ENCODE data around the gene FGD5.
A peak's percentile ranks its signal among the peaks of the same experiment; 100 is the strongest.
"Not testable (repeated sequence)": the region's sequence is repeated elsewhere in the genome, so short reads cannot be mapped to it uniquely, and the experiment has no call there.

FGD5 gene

DNA sequence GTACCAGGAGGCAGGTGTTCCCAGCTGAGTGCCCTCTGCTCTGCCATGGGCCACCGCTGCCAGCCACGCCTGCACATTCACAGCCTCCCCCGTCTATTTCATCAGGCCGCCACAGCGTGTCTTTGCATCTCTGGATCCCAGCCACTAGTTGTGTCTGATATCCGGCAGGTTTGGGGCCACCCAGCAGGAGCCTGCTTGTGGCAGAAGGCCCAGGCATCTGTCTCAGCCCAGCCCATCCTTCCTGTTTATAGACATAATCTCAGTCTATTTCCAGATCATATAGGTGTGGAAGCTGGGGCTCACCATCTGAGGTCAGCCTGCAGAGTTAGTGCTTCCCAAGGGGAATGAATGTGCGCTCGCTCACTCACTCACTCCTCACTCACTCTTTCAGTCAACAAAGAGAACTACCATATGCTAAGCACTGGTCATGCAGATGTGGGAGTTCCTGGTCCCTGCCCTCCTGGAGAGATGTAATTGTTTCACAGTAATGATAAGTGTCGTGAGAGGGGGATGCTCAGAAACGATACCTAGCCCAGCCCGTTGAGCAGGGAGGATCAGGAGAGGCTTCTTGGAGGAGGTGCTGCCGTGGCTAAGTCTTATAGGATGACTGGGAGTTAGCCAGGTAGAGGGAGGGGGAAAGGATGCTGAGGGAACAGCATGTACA lies 60.6 kb downstream of the FGD5 start:
- peak in 1 of 2 donors; percentile 26 for DNase-seq

DNA sequence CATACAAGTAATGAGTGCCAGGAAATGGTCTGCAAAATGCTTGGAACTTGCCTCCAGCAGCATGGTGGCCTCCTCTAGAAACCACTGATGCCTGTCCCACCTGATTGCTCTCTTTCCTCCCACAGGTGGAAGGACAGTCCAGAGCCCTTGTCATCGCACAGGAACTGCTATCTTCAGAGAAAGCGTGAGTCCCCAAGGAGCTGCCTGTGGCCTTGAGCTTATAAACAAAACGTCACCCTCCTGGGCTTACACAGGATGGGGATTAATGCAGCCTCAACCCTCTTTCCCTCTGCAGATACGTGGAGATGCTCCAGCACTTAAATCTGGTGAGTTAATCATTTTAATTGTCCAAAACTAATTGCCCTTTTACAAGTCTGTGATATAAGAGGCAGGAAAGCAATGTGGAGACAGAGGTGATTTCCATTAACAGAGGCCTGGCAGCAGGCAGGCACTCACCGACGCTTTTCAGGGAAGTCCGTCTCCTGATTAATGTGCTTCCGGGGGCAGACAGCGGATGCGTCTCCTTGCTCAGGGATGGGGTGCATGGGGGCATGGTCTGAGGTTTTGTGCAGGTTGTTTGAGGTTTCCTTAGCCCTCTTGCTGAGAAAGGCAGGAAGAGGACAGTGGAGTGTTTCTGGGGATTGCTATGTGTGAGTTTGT lies 61.8 kb downstream of the FGD5 start:
- no peak for DNase-seq

DNA sequence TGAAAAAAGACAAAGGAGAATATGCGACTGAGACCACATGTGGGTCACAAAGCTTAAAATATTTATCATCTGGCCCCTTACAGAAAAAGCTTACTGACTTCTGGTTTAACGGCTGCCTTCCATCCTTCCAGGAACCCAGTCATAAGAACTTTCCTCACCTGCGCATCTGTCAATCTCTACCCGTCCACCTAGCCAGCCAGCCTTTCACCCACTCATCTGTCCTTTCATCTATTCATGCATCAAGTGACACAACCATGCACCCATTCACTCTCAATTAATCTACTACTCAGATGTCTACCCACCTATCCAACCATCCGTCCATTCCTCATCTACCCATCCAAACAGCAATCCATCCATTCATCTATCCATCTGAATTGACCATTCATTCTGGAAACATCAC lies 64.5 kb downstream of the FGD5 start:
- no peak for DNase-seq

DNA sequence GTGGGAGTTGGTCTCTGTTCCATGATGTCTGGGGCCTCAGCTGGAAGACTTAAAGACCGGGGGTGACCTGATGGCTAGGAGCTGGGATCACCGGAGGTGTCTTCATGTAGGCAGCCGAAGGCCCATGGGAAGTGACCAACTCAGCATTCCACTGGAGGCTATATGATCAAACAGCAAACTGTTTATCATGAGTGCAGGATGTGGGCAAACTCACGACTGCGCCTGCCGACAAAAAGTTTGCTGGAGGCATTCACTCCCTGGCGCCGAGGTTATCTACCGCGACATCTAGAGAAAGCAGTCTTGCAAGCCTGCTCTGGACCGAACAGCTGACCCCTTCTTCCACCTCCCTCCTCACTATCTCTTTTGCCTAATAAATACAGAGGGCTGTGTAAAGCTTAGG lies 65.9 kb downstream of the FGD5 start:
- DNase-seq: no peak

DNA sequence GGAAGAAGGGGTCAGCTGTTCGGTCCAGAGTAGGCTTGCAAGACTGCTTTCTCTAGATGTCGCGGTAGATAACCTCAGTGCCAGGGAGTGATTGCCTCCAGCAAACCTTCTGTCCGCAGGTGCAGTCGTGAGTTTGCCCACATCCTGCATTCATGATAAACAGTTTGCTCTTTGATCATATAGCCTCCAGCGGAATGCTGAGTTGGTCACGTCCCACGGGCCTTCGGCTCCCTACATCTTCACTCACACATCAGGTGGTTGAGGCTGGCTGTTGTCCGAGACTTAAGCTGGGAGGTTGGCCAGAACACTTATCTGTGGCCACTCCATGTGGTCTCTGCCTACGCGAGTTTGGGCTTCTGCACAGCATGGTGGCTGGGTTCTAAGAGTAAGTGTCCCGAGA lies 66.5 kb downstream of the FGD5 start:
- DNase-seq: no peak

DNA sequence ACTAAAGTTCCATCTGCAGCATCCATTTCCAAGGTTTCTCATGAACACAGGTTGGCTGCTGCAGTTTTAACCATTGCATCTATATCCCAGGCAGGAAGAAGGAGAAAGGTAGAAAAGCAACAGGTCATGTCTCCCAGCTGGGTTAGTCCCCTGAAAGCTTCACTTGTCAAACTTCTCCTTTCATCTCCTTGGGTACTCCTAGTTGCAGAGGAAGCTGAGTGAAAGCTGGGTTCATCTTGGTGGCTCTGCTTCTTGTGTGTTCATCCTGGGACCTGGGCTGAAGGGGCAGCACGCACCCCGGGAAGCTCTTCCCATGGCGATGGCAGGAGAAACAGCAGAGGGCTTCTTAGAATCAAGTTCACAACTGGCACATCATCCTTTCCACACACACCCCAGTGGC lies 67.3 kb downstream of the FGD5 start:
- DNase-seq: no peak

GRCh38 chr3:14889205-14889604 lies 70.4 kb downstream of the FGD5 start:
- DNase-seq: no peak

DNA sequence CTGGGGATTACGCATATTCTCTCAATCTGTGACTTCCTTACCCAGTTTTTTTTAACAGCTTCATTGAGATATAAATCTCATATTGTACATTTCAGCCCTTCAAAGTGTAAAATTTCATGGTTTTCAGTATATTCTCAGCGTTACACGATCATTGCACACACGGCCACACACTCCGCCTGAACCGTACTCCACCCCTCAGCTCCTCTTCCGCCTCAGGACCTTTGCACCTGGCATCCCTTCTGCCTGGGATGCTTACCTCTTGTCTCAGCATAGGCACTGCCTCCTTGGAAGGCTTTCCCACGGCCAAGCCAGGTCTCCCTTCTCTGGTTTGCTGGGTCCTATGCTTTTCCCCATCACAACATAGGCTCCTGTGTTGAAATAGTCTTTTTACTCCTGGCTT lies 71.2 kb downstream of the FGD5 start:
- DNase-seq: no peak

GRCh38 chr3:14890476-14890875 lies 71.7 kb downstream of the FGD5 start:
- DNase-seq: no peak

DNA sequence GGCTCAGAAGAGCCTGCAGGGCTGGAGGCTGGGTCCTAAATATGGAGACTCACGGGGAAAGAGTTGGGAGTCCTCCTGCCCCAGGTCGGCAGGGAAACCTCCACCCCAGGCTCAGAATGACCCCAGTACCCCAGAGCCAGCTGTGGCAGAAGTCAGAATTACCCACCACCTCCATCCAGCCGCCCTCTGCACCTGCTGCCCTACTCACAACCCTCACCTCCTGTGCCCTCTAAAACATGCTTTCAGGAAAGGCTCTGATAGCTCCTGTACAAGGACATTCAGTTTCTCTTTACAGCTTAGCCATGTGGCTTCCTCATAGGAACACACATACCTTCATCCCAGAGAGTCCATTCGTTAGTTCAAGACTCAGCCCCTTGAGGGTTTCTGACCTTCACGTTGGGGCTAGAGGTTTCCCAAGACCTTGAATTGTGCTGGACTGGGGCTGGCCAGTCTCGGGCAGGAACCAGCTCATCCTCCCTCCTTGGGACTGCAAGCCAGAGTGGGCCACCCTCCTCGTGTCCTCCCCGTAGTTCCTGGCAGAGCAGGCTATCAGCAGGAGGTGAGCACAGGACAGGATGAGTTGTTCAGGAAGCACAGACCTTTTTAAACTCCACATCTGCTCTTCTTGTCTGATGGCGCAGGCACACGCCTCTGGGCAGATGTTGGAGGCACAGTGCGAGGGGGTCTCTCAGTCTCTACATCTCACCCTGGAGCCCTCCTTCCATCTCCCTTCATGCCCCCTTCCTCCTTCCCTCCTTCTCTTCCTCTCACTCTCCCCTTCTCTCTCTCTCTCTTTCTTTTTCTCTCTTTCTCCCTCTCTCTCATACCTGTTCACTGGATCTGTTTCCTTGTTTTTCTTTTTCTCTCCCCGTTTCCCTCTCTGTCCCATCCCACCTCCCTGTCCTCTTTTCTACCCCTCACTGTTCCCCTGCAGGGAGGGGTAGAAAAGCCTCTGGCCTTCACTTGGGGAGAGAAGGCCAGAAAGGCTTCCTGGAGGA lies 72.7 kb downstream of the FGD5 start:
- DNase-seq: no peak

GRCh38 chr3:14892226-14892625 lies 73.5 kb downstream of the FGD5 start:
- no peak for DNase-seq

GRCh38 chr3:14894085-14894484 lies 75.3 kb downstream of the FGD5 start:
- DNase-seq: no peak

DNA sequence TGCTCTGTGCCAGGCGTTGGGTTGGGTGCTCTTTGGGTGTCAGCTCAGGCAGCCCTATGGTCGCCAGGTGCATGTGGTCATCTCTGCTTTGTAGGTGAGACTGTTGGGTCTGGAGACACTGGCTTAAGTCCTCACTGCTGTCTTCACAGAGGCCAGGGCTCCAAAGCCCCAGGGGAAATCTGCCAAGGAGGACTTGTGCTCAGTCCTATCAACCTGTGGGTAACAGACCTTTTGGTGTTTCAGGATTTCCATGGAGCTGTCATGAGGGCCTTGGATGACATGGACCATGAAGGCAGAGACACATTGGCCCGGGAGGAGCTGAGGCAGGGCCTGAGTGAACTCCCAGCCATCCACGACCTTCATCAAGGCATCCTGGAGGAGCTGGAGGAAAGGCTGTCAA lies 78.5 kb downstream of the FGD5 start:
- no peak for DNase-seq

DNA sequence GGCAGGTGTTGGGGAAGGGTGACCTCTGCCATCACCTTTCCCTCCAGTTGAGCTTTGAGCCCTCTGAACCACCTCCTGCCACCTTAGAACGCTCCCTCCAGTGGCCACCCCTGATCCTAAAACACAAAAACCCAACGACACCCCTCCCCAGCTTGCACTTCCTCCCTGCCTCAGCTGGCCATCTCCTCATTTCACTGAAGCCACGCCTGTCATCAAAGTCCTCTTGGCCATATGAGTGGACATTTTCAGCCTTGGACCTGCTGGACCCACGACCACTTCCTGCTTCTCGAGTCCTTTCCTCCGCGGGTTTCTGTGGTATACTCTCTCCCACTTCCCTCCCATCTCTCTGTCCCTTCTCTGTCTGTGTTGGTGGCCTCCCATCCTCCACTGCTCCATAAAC lies 80.2 kb downstream of the FGD5 start:
- DNase-seq: no peak

- DNase-seq: no peak
These were observed 81.3 kb downstream of the FGD5 start for GRCh38 chr3:14899993-14900618.

- no peak for DNase-seq
These were observed 82.4 kb downstream of the FGD5 start for GRCh38 chr3:14900881-14901873.

GRCh38 chr3:14902719-14903118 lies 84.0 kb downstream of the FGD5 start:
- no peak for DNase-seq

GRCh38 chr3:14903501-14903900 lies 84.7 kb downstream of the FGD5 start:
- not testable (repeated sequence) for DNase-seq

DNA sequence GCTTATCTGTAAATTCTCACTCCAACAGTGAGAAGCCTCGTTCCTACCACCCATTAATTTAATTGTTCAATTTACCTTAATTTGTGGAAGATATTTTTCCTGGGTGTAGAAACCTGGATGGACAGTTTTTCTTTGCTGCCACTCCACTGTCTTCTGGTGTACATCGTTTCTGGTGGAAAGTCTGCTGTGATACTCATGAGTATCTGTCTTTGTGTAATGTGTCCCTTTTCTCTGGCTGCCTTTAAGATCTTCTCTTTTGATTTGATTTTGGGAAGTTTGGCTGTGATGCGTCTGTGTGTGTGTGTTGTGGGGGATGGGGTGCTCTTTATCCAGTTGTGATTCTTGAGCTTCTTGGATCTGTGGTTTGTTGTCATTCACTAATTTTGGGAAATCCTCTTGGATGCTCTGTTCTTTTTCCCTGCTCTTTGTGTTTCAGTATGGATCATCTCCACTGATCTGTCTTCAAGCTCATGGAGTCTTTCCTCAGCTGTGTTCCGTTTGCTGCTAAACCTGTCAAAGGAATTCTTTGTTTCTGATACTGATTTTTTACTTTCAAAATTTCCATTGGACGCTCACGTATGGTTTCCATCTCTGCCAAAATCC lies 86.4 kb downstream of the FGD5 start:
- no peak for DNase-seq

DNA sequence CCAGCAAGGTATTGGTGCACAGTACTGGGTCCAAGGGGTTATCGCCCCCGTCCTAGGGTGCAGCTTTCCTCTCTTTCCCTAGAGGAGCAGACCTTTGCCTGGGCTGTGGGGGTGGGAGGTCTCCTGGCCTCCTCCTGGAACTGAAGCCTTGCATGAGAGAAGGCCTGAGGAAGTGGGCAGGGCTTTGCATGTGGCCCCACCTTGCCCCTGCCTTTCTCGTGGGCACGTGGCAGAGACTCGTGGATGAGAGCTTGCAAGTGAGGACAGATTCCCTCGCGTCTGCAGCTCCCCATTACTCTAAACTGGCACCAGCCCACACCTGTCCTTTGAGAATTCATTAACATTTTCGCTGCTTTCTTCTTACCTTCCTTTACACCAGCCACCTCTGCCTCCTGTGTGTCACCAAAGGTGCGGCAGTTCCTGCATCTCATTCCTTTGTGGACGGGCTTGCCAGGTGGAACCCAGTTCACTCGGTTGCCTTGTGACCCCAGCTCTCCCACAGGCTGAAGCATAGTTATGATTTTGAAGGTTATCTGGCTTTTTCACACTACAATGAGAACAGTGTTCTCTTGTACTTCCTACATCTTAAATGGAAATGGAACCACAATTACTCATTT lies 87.7 kb downstream of the FGD5 start:
- DNase-seq: no peak

All from activated CD4-positive, alpha-beta T cell treated with anti-CD3 and anti-CD28 coated beads for 4 hours (primary cell).